HepG2 (cell line): ENCODE results near the gene RAC3.

Experiments
- ETV6 ChIP-seq: sonication (generic); formaldehyde crosslinking; conservative IDR thresholded peaks from 2 replicates; pipeline ENCODE4 v1.4.0; 2020; ENCODE audit warnings: missing genetic modification reagents
- EZH2 ChIP-seq: conservative IDR thresholded peaks from 2 replicates; pipeline ENCODE4 v1.6.1; 2012; ENCODE audit warnings: mild to moderate bottlenecking, low read depth, low read length, moderate library complexity
- NBN ChIP-seq: fragments of 450-650 bp; conservative IDR thresholded peaks from 2 replicates; pipeline ENCODE4 v1.6.1; 2017
- ZNF33B ChIP-seq: sonication (generic); formaldehyde crosslinking; IDR thresholded peaks from 2 replicates; pipeline ENCODE4 v1.5.1; 2020; ENCODE audit warnings: mild to moderate bottlenecking, missing genetic modification reagents
- ZNF775 ChIP-seq: sonication (generic); formaldehyde crosslinking; IDR thresholded peaks from 2 replicates; pipeline ENCODE4 v1.4.0; 2020; ENCODE audit warnings: missing genetic modification reagents, mild to moderate bottlenecking, moderate library complexity, borderline replicate concordance
- TF ChIP-seq, protein P1 (sequence below), 2 experiments: sonication (generic) in 1 of 2; formaldehyde crosslinking in 1 of 2; IDR thresholded peaks; 2 replicates each; pipeline versions ENCODE4 v1.4.0 to v1.6.1; 2018 to 2020; ENCODE audit warnings: missing genetic modification reagents in 2 of 2, borderline replicate concordance in 1 of 2, low read depth in 1 of 2, mild to moderate bottlenecking in 1 of 2, missing biosample characterization in 1 of 2
- TF ChIP-seq, protein P2 (sequence below): sonication (generic); formaldehyde crosslinking; IDR thresholded peaks from 2 replicates; pipeline ENCODE4 v1.5.1; 2020; ENCODE audit warnings: mild to moderate bottlenecking, missing genetic modification reagents
- TF ChIP-seq, protein P3 (sequence below): IDR thresholded peaks from 2 replicates; pipeline ENCODE4 v1.6.1; 2016; ENCODE audit warnings: missing biosample characterization, missing genetic modification reagents, low read depth
- TF ChIP-seq, protein P4 (sequence below): sonication (generic); formaldehyde crosslinking; IDR thresholded peaks from 2 replicates; pipeline ENCODE4 v1.4.0; 2020; ENCODE audit warnings: missing genetic modification reagents

DNA sequence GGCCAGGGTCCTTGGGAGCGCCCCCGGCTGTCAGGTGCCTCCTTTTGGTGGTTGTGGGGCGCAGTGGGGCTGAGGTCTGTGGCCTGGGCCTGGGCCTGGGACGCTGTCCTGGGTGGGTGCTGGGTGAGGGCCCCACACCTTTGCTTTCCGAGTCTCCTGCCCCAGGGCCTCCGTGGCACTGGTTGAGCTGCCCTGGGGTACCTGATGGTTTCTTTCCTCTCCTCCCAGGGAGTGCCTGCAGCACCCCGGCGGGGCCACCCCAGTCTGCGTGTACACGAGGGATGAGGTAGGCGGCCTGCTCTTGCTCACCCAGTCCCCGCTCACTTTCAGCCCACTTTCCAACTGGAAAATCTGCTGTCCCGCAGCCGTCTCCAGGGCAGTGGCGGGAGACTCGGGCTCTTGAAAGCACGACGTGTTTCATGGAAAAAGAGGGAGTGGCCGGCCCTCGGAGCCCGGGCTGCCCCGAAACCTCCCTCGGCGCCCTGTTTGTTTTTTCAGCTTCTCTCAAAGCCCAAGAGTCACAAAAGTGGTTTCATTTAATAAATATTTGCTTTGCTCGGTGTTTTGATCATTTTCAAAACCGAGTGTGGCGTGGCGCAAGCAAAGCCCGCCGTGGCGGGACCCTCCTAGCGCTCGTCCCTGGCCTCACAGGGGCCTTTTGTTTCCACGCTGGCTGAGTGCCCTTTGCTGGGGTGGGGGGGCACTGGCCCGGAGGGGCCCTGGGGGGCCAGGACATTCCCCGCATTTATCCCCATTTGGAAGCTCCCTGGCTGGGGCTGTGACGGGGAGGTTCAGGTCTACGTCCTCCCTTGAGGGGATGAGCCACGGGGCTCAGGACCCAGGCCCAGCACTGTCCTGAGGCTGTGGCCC lies 36.6 kb upstream of the RAC3 start:
- TF ChIP-seq, protein P1, sequence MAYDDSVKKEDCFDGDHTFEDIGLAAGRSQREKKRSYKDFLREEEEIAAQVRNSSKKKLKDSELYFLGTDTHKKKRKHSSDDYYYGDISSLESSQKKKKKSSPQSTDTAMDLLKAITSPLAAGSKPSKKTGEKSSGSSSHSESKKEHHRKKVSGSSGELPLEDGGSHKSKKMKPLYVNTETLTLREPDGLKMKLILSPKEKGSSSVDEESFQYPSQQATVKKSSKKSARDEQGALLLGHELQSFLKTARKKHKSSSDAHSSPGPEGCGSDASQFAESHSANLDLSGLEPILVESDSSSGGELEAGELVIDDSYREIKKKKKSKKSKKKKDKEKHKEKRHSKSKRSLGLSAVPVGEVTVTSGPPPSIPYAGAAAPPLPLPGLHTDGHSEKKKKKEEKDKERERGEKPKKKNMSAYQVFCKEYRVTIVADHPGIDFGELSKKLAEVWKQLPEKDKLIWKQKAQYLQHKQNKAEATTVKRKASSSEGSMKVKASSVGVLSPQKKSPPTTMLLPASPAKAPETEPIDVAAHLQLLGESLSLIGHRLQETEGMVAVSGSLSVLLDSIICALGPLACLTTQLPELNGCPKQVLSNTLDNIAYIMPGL (CRISPR knock-in tag; IDR thresholded peaks at IDR 0.05; ENCODE audit: borderline replicate concordance in 1 of 2, low read depth in 1 of 2), result no peak; a peak in 2 of 4 replicates
- no peak; the same call in 1 of the 2 replicates for TF ChIP-seq ZNF775 (CRISPR knock-in tag)
- TF ChIP-seq, protein P2, sequence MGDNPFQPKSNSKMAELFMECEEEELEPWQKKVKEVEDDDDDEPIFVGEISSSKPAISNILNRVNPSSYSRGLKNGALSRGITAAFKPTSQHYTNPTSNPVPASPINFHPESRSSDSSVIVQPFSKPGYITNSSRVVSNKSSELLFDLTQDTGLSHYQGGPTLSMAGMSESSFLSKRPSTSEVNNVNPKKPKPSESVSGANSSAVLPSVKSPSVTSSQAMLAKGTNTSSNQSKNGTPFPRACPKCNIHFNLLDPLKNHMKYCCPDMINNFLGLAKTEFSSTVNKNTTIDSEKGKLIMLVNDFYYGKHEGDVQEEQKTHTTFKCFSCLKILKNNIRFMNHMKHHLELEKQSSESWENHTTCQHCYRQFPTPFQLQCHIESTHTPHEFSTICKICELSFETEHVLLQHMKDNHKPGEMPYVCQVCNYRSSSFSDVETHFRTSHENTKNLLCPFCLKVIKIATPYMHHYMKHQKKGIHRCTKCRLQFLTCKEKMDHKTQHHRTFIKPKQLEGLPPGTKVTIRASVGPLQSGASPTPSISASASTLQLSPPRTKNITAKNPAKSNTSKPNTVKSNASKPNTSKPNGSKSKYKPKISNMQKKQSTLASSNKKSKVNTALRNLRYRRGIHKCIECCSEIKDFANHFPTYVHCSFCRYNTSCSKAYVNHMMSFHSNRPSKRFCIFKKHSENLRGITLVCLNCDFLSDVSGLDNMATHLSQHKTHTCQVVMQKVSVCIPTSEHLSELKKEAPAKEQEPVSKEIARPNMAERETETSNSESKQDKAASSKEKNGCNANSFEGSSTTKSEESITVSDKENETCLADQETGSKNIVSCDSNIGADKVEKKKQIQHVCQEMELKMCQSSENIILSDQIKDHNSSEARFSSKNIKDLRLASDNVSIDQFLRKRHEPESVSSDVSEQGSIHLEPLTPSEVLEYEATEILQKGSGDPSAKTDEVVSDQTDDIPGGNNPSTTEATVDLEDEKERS, result peak; percentile 61
- TF ChIP-seq ETV6 (CRISPR knock-in tag), result no peak
- TF ChIP-seq, protein P3, sequence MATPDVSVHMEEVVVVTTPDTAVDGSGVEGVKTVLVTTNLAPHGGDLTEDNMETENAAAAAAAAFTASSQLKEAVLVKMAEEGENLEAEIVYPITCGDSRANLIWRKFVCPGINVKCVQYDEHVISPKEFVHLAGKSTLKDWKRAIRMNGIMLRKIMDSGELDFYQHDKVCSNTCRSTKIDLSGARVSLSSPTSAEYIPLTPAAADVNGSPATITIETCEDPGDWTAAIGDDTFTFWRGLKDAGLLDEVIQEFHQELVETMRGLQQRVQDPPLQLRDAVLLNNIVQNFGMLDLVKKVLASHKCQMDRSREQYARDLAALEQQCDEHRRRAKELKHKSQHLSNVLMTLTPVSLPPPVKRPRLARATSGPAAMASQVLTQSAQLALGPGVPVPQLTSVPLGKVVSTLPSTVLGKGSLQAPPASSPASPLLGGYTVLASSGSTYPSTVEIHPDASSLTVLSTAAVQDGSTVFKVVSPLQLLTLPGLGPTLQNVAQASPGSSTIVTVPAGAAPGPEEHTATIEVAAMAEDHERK, result no peak
- TF ChIP-seq, protein P4, sequence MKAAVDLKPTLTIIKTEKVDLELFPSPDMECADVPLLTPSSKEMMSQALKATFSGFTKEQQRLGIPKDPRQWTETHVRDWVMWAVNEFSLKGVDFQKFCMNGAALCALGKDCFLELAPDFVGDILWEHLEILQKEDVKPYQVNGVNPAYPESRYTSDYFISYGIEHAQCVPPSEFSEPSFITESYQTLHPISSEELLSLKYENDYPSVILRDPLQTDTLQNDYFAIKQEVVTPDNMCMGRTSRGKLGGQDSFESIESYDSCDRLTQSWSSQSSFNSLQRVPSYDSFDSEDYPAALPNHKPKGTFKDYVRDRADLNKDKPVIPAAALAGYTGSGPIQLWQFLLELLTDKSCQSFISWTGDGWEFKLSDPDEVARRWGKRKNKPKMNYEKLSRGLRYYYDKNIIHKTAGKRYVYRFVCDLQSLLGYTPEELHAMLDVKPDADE, result peak; percentile 61; the same call in 1 of the 2 replicates
- TF ChIP-seq NBN, result no peak
- TF ChIP-seq EZH2, result no peak
- no peak for TF ChIP-seq ZNF33B (CRISPR knock-in tag)
